HFFc6 (cell line): ENCODE data around the gene CHST14. TPM values are rescaled to one million over a fixed set of nuclear protein-coding genes. Genes with fewer than 3 reads are reported as not detected.

Source experiments
- DNase-seq: peaks from one replicate; pipeline ENCODE4 v3.0.0-alpha.2; 2018
- H3K27ac Mint-ChIP-seq: 2 replicates; pipeline ENCODE4 v1.8.0; 2020; ENCODE audit warnings: mild to moderate bottlenecking, mixed read lengths
- H3K27me3 Mint-ChIP-seq: 2 replicates; pipeline ENCODE4 v1.8.0; 2021; ENCODE audit warnings: mild to moderate bottlenecking, moderate library complexity, mixed read lengths; ENCODE audit not compliant: insufficient read depth
- H3K36me3 Mint-ChIP-seq: 2 replicates; pipeline ENCODE4 v1.8.0; 2021; ENCODE audit warnings: low read depth, mixed read lengths
- H3K4me1 Mint-ChIP-seq: 2 replicates; pipeline ENCODE4 v1.8.0; 2020; ENCODE audit warnings: low read depth, mixed read lengths
- H3K4me3 Mint-ChIP-seq: 2 replicates; pipeline ENCODE4 v1.8.0; 2020; ENCODE audit warnings: mild to moderate bottlenecking, moderate library complexity, mixed read lengths
- H3K9me3 Mint-ChIP-seq: 2 replicates; pipeline ENCODE4 v1.8.0; 2020; ENCODE audit warnings: mild to moderate bottlenecking, mixed read lengths
- CTCF ChIP-seq: fragments of 200-600 bp; sonication (generic); IDR thresholded peaks from 2 replicates; pipeline ENCODE4 v1.5.0; 2021; ENCODE audit warnings: antibody characterized with exemption, mild to moderate bottlenecking
- total RNA-seq, 6 experiments: library from RNA; stranded (reverse); fragmentation: NEBNext Ultra II Directional; extraction: Animal tissue kit (Norgen Biotek cat#: 25700); gene quantifications; 2 replicates in 1 of 6; 3 replicates in 5 of 6; pipeline ENCODE4 v1.2.3, GENCODE V29; 2021

CHST14 gene
- total RNA-seq, 6 experiments from 2014 or later: 26.3 to 32.5 (median 28.4) TPM

DNA sequence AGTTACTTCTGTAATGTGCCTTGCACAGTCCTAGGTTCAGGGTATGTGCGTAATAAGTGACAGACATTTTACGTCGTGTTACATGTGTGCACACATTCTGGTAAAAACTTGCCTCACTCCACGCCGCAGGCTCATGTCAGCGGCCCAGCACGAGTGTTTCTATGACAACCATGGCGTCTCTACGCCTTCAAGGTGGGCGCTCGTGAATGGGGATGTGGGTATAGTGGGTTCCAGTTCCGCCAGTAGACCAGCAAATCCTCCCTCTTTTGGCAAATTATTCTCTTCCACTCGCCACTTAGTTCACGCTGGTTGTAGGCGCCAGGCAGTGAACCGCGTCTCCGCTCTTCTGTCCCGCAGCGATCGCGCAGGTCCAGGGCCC is 40.3 kb downstream of the CHST14 start:
- no peak overlapping the region for H3K27ac Mint-ChIP-seq
- TF ChIP-seq CTCF: no peak
- no peak for DNase-seq
- peak overlapping the region; percentile 78 for H3K4me3 Mint-ChIP-seq
- peaks cover 33% of the 10 kb centered on the region for H3K27me3 Mint-ChIP-seq
- peaks cover 32% of the 10 kb centered on the region for H3K4me1 Mint-ChIP-seq
- H3K36me3 Mint-ChIP-seq: no peaks in the 10 kb centered on the region
- H3K9me3 Mint-ChIP-seq: no peaks in the 10 kb centered on the region

DNA sequence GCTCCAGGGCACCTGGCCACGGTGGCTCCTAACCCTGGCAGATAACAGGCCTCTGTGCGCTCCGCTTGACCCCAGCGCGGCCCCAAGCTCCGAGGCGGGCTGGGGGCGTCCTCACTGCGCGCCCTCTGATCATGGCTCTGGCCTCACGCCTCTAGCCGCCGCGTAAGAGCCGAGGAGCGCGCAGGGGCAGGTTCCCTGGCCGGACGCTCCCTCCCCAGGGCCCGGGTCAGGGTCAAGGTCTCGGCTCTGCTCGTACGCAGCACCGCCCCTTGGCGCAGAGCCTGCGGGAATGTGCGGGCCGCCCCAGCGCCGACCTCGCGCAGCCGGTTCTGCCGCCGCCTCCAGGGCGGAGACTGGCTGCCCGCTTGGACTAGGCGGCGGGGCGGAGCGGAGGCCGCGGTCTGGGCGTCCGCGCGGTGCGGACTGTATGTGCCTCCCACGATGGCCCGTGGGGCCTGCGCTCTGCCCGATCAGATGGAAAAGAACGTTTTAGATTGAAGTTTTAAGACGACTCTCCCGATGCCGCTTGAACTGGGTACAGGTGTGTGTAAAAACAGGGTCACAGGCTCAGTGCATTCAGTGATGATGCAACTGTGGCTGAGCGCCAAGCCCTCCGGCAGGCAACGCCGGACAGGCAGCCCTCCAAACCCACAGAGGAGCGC is 40.8 kb downstream of the CHST14 start:
- peaks cover 29% of the 10 kb centered on the region for H3K4me1 Mint-ChIP-seq
- peak overlapping the region; percentile 78 for H3K4me3 Mint-ChIP-seq
- TF ChIP-seq CTCF: no peak
- DNase-seq: peak; percentile 3
- H3K27me3 Mint-ChIP-seq: peaks cover 29% of the 10 kb centered on the region
- H3K27ac Mint-ChIP-seq: no peak overlapping the region
- no peaks in the 10 kb centered on the region for H3K36me3 Mint-ChIP-seq
- H3K9me3 Mint-ChIP-seq: no peaks in the 10 kb centered on the region

DNA sequence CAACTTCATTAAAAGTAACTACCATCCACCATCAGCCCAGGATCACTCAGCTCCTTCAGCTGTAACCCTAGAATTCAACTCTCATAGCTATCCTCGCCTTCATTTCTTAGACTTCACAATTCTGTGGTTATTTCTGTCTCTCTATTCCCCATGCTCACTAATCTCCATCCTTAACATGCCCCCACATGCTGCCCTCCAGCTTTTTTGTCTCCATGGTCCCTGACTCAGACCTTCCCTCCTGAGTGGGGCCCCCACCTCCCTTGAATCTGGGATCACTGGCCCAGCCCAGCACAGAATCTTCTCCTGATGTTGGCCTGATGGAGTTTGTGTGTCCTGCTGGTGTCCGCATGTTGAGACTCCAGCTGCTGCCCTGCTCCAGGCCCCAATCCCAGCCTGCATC is 41.7 kb downstream of the CHST14 start:
- H3K36me3 Mint-ChIP-seq: no peaks in the 10 kb centered on the region
- no peaks in the 10 kb centered on the region for H3K9me3 Mint-ChIP-seq
- H3K4me3 Mint-ChIP-seq: peak overlapping the region; percentile 78
- DNase-seq: no peak
- peaks cover 29% of the 10 kb centered on the region for H3K27me3 Mint-ChIP-seq
- H3K27ac Mint-ChIP-seq: no peak overlapping the region
- TF ChIP-seq CTCF: no peak
- peaks cover 23% of the 10 kb centered on the region for H3K4me1 Mint-ChIP-seq

GRCh38 chr15:40513609-40514008 is 42.8 kb downstream of the CHST14 start:
- Mint-ChIP-seq H3K4me1 (peaks cover 19% of the 10 kb centered on the region), H3K27ac (no peak overlapping the region), H3K9me3 (no peaks in the 10 kb centered on the region), H3K27me3 (peaks cover 27% of the 10 kb centered on the region), H3K36me3 (no peaks in the 10 kb centered on the region), H3K4me3 (no peak overlapping the region)
- no peak for DNase-seq
- TF ChIP-seq CTCF: no peak

DNA sequence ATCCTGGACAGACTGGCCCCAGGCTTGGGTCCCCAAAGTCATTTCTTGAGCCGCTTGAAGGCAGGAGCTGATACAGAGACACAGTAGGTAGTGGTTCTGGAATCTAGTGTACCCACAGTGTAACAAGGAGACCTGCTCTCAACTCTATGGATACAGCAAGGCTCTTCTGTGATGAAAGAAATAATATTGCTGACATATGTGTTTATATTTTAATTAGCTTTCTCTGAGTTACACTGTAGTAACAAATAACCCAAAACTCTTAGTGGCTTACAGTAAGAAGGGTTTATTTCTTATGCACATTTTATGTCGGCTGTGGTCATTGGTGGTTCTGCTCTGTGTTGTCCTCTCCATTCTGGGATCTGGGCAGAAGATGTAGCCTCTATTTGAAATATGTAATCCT is 45.5 kb downstream of the CHST14 start:
- peaks cover 23% of the 10 kb centered on the region for H3K27me3 Mint-ChIP-seq
- H3K36me3 Mint-ChIP-seq: no peaks in the 10 kb centered on the region
- no peak for DNase-seq
- no peak for TF ChIP-seq CTCF
- peaks cover 18% of the 10 kb centered on the region for H3K4me1 Mint-ChIP-seq
- no peaks in the 10 kb centered on the region for H3K9me3 Mint-ChIP-seq
- no peak overlapping the region for H3K4me3 Mint-ChIP-seq
- H3K27ac Mint-ChIP-seq: no peak overlapping the region

Other genes with a start within 250 kb of the CHST14 start
- not detected for gene PAK6, start 231.9 kb upstream of the CHST14 start, total RNA-seq
- not detected for gene ANKRD63, start 187.9 kb upstream of the CHST14 start, total RNA-seq
- gene PLCB2, start 163.0 kb upstream of the CHST14 start, total RNA-seq: 1 to 10 TPM in 1 of 6 experiments, under 1 TPM in 5; 0.12 to 1.0 (median 0.48) TPM
- 10 to 100 TPM; 19.6 to 32.8 (median 23.4) TPM for gene INAFM2, start 147.3 kb upstream of the CHST14 start, total RNA-seq
- gene CCDC9B, start 130.0 kb upstream of the CHST14 start, total RNA-seq: 10 to 100 TPM; 54.3 to 92.3 (median 57.9) TPM
- not detected for gene PHGR1, start 120.0 kb upstream of the CHST14 start, total RNA-seq
- gene DISP2, start 112.8 kb upstream of the CHST14 start, total RNA-seq: under 1 TPM; 0.03 to 0.26 (median 0.21) TPM
- 10 to 100 TPM; 26.2 to 49.7 (median 47.5) TPM for gene KNSTRN, start 88.3 kb upstream of the CHST14 start, total RNA-seq
- gene IVD, start 65.2 kb upstream of the CHST14 start, total RNA-seq: 10 to 100 TPM; 48.5 to 69.9 (median 50.4) TPM
- 10 to 100 TPM; 12.7 to 14.4 (median 14.2) TPM for gene BAHD1, start 30.0 kb upstream of the CHST14 start, total RNA-seq
- gene CCDC32, start 94.1 kb downstream of the CHST14 start, total RNA-seq: 10 to 100 TPM; 17.6 to 21.4 (median 20.5) TPM
- 10 to 100 TPM; 10.3 to 13.7 (median 11.9) TPM for gene RPUSD2, start 98.3 kb downstream of the CHST14 start, total RNA-seq
- 10 to 100 TPM in 5 of 6 experiments, 1 to 10 TPM in 1; 8.9 to 26.8 (median 20.0) TPM for gene KNL1, start 123.3 kb downstream of the CHST14 start, total RNA-seq
- 10 to 100 TPM in 5 of 6 experiments, 1 to 10 TPM in 1; 8.2 to 15.9 (median 12.1) TPM for gene RAD51, start 224.2 kb downstream of the CHST14 start, total RNA-seq